GM20431 (cell line): ENCODE data around the gene CLIP4.

Experiments used
- in situ Hi-C: fragments of 300-500 bp; cut with MseI, MboI; formaldehyde crosslinking; loops from one replicate; pipeline ENCODE4 v1.15.0; 2020; ENCODE audit warnings: low sequenced_read_pairs; ENCODE audit not compliant: unreplicated experiment

The CLIP4 gene

DNA sequence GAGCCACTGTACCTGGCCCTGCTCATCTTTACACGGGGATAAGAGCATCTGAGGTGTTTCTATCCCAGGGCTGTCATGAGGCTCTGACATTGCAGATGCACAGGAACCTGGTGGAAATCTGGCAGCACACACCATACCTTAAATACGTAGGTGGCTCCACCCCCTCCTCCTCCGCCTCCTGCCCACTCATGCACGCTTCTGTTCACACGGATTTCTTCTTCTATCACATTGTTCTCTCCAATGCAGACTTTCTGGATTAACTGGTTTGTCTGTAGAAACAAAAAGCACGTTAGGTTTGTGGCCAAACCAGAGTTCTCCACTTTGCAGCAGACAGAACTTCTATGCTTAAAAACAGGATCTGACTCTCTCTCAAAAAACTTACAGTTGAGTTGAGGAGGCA is 118.2 kb downstream of the CLIP4 start:
- in situ Hi-C loops, result no loop called here

- in situ Hi-C loops, result no loop called here
These were observed 120.2 kb downstream of the CLIP4 start for GRCh38 chr2:29235411-29235810.

DNA sequence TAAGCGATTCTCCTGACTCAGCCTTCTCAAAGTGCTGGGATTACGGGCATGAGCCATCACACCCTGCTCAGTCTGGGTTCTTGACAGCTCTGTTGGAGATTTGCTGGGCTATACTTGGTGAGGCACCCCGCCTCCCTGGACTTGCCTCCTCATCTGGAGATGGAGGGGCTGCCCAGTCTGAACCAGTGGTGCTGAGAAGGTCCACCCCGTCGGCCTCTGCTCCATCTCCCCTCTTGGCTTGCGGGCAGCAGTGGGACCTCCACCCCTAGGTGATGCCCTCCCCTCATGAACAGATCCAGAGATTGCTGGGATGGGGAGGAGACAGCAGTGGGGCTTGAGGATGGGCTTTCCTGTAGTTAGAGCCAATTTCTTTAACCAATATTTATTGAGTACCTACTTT is 120.9 kb downstream of the CLIP4 start:
- in situ Hi-C loops, result no loop called here

- in situ Hi-C loops, result no loop called here
These were observed 123.3 kb downstream of the CLIP4 start for GRCh38 chr2:29238497-29238896.
